ENCODE data around the gene RAD51B.

RAD51B gene

GRCh38 chr14:67940486-67941455 lies 121.2 kb downstream of the RAD51B start:
- H3K4me3 ChIP-seq (replicated peaks; ENCODE audit: low read depth, low read length) = no peak overlapping the region
- no peak for TF ChIP-seq CTCF (IDR thresholded peaks at IDR 0.05; ENCODE audit: low read length, missing control alignments)
- DNase-seq (ENCODE audit: low read depth) = peak; percentile 94

GRCh38 chr14:67941456-67942018 lies 122.0 kb downstream of the RAD51B start:
- no peak overlapping the region for H3K4me3 ChIP-seq (replicated peaks; ENCODE audit: low read depth, low read length)
- peak; percentile 63 for DNase-seq (ENCODE audit: low read depth)
- TF ChIP-seq CTCF (IDR thresholded peaks at IDR 0.05; ENCODE audit: low read length, missing control alignments) = no peak

GRCh38 chr14:67942080-67942710 lies 122.6 kb downstream of the RAD51B start:
- DNase-seq (ENCODE audit: low read depth) = peak; percentile 76
- H3K4me3 ChIP-seq (replicated peaks; ENCODE audit: low read depth, low read length) = no peak overlapping the region
- TF ChIP-seq CTCF (IDR thresholded peaks at IDR 0.05; ENCODE audit: low read length, missing control alignments) = no peak

- H3K4me3 ChIP-seq (replicated peaks; ENCODE audit: low read depth, low read length) = no peak overlapping the region
- TF ChIP-seq CTCF (IDR thresholded peaks at IDR 0.05; ENCODE audit: low read length, missing control alignments) = peak; percentile 61
- peak; percentile 97 for DNase-seq (ENCODE audit: low read depth)
Observed at GRCh38 chr14:67943947-67944346, 124.4 kb downstream of the RAD51B start.

- no peak for TF ChIP-seq CTCF (IDR thresholded peaks at IDR 0.05; ENCODE audit: low read length, missing control alignments)
- DNase-seq (ENCODE audit: low read depth) = no peak
- no peak overlapping the region for H3K4me3 ChIP-seq (replicated peaks; ENCODE audit: low read depth, low read length)
Observed at GRCh38 chr14:67944605-67945004, 125.0 kb downstream of the RAD51B start.

GRCh38 chr14:67949771-67950170 lies 130.2 kb downstream of the RAD51B start:
- DNase-seq (ENCODE audit: low read depth) = no peak
- no peak overlapping the region for H3K4me3 ChIP-seq (replicated peaks; ENCODE audit: low read depth, low read length)
- no peak for TF ChIP-seq CTCF (IDR thresholded peaks at IDR 0.05; ENCODE audit: low read length, missing control alignments)
